ENCODE results near the gene SLC22A7.

The SLC22A7 gene

GRCh38 chr6:43297644-43298564 lies at the start of gene SLC22A7:
TSS of gene SLC22A7 (plus strand) at chr6:43298260. CDS start at chr6:43298359, 99 bp downstream.
- DNase-seq (ENCODE audit: low read depth in 2 of 2), result no peak

GRCh38 chr6:43248791-43249190 lies 49.3 kb upstream of the SLC22A7 start:
- DNase-seq (ENCODE audit: low read depth in 2 of 2), result no peak

- no peak for DNase-seq (ENCODE audit: low read depth in 2 of 2)
Measured at GRCh38 chr6:43250992-43251373, 47.1 kb upstream of the SLC22A7 start.

GRCh38 chr6:43253401-43253800 lies 44.7 kb upstream of the SLC22A7 start:
- no peak for DNase-seq (ENCODE audit: low read depth in 2 of 2)

GRCh38 chr6:43254138-43254817 lies 43.8 kb upstream of the SLC22A7 start:
- DNase-seq (ENCODE audit: low read depth in 2 of 2), result no peak

GRCh38 chr6:43254846-43255245 lies 43.2 kb upstream of the SLC22A7 start:
- DNase-seq (ENCODE audit: low read depth in 2 of 2), result no peak

- no peak for DNase-seq (ENCODE audit: low read depth in 2 of 2)
Measured at GRCh38 chr6:43255408-43256054, 42.5 kb upstream of the SLC22A7 start.

GRCh38 chr6:43256670-43257366 lies 41.2 kb upstream of the SLC22A7 start:
- DNase-seq (ENCODE audit: low read depth in 2 of 2), result no peak

- DNase-seq (ENCODE audit: low read depth in 2 of 2), result no peak
Measured at GRCh38 chr6:43257367-43258145, 40.5 kb upstream of the SLC22A7 start.

GRCh38 chr6:43258180-43258579 lies 39.9 kb upstream of the SLC22A7 start:
- DNase-seq (ENCODE audit: low read depth in 2 of 2), result no peak

GRCh38 chr6:43258807-43259686 lies 39.0 kb upstream of the SLC22A7 start:
- DNase-seq (ENCODE audit: low read depth in 2 of 2), result no peak

GRCh38 chr6:43260791-43261190 lies 37.3 kb upstream of the SLC22A7 start:
- no peak for DNase-seq (ENCODE audit: low read depth in 2 of 2)

- DNase-seq (ENCODE audit: low read depth in 2 of 2), result no peak
Measured at GRCh38 chr6:43261198-43261597, 36.9 kb upstream of the SLC22A7 start.

GRCh38 chr6:43262000-43262779 lies 35.9 kb upstream of the SLC22A7 start:
- DNase-seq (ENCODE audit: low read depth in 2 of 2), result no peak

- no peak for DNase-seq (ENCODE audit: low read depth in 2 of 2)
Measured at GRCh38 chr6:43262780-43263313, 35.2 kb upstream of the SLC22A7 start.

- DNase-seq (ENCODE audit: low read depth in 2 of 2), result peak; percentile 17 to 21
Measured at GRCh38 chr6:43263314-43264178, 34.5 kb upstream of the SLC22A7 start.

- no peak for DNase-seq (ENCODE audit: low read depth in 2 of 2)
Measured at GRCh38 chr6:43264599-43265145, 33.4 kb upstream of the SLC22A7 start.

- DNase-seq (ENCODE audit: low read depth in 2 of 2), result no peak
Measured at GRCh38 chr6:43265564-43265963, 32.5 kb upstream of the SLC22A7 start.
